Activated CD8-positive, alpha-beta memory T cell treated with anti-CD3 and anti-CD28 coated beads for 36 hours (primary cell): Measurements from ENCODE around the gene TCF12. TPM values are rescaled to one million over a fixed set of nuclear protein-coding genes. Genes with fewer than 3 reads are reported as not detected.

Source experiments
- CTCF ChIA-PET: fragments of 350-600 bp; sonication (Branson Sonifier 250); formaldehyde crosslinking; loops from one replicate; lab custom pipeline; 2021; ENCODE audit warnings: antibody characterized with exemption; lab: Charles Lee
- POLR2A ChIA-PET: fragments of 350-600 bp; sonication (Branson Sonifier 250); formaldehyde crosslinking; loops from one replicate; lab custom pipeline; 2021; ENCODE audit warnings: antibody characterized with exemption; lab: Charles Lee
- total RNA-seq, 2 experiments: library from RNA; stranded (reverse); gene quantifications; one replicate each; pipeline ENCODE4 v1.2.3, GENCODE V29; 2021

Gene TCF12
- total RNA-seq, 2 experiments from 2014 or later, result 63.6 to 73.0 TPM

DNA sequence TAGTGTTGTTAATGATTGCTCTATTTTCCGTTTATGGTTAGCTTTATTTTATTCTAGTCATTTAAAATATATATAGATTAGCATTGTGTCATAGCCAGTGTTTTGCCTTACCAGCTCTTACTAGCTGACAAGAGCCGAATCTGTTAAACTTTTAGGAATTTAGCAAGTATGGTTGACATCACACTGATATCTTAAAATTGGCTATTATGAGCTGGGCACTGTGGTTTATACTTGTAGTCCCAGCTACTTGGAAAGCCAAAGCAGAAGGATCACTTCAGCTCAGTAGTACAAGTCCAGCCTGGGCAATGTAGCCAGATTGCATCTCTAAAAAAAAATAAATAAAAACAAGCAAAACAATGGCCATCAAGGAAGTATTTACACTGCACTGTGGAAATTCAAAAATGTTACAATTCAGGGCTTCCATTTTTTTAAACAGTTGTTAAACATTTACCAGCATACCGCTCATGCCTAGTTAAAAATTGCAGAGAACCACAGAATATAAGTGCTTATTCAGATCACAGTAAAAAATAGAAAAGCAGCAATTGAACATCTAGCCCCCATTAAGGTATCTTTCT is 249.5 kb downstream of the TCF12 start:
- POLR2A ChIA-PET, result no interaction called here
- CTCF ChIA-PET, result no interaction called here

DNA sequence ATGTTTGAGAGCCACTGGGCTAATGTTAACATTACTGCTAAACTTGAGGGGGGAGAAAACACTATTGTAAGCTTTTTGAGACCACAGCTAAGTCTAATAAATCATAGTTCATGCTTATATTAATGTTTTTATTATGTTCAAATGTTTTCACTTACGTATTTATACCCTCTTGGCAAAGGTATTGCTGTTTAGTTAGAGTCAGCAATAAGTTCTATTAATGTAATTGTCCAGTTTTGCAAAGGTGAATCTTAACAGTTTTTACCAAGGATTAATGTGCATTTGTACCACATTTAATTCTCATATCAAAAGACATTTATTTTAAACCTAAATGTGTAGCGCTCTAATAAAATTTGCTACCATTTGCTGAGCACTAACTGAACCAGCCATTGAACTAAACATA is 251.2 kb downstream of the TCF12 start:
- POLR2A ChIA-PET, result no interaction called here
- CTCF ChIA-PET, result no interaction called here

DNA sequence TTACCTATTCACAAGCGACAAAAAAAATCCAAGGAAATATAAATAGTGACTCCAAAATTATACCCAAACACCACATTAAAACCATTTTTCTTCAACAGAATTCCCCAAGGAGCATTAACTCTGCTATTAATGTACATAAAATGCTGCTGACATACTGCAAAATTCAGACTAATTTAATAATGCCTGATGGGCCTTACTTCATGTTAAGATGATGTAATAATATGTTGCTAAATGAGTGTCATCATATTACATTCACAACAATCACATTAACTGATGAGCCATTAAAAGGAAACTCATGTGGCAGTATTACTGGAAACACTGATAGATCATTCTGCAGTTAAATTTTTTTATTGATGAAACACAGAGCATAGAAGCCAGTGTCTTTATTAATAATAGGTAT is 253.0 kb downstream of the TCF12 start:
- ChIA-PET POLR2A (no interaction called here), CTCF (no interaction called here)

DNA sequence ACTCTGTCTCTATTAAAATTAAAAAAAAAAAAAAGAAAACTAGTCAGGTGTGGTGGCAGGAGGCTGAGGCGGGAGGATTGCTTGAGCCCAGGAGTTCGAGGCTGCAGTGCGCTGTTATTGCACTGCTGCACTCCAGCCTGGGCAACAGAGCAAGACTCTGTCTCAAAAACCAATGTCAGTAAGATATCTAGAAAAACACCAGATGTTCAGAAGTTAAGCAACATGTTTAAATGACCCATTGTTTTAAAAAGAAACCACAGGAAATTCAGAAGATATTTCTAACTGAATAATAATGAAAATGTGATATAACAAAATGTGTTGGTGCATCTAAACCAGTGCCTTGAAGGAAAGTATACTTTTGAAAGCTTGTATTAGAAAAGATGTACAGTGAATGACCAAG is 254.5 kb downstream of the TCF12 start:
- ChIA-PET CTCF (no interaction called here), POLR2A (no interaction called here)

DNA sequence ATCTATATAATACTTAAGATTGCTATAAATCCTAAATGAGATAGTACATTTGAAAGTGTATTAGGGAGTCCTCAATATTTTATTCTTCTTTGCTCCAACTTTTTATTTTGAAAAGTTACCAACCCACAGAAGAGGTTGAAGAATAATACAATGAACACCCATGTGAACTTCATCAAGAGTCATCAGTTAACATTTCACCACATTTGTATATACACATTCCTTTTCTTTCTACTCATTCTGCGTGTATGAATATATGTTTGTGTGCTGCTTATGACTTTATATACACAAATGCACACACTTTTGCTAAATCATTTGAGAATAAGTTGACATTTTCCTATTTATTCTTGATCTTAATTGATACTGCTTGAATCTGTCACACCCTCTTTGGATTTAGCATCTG is 264.6 kb downstream of the TCF12 start:
- ChIA-PET CTCF (no interaction called here), POLR2A (no interaction called here)

DNA sequence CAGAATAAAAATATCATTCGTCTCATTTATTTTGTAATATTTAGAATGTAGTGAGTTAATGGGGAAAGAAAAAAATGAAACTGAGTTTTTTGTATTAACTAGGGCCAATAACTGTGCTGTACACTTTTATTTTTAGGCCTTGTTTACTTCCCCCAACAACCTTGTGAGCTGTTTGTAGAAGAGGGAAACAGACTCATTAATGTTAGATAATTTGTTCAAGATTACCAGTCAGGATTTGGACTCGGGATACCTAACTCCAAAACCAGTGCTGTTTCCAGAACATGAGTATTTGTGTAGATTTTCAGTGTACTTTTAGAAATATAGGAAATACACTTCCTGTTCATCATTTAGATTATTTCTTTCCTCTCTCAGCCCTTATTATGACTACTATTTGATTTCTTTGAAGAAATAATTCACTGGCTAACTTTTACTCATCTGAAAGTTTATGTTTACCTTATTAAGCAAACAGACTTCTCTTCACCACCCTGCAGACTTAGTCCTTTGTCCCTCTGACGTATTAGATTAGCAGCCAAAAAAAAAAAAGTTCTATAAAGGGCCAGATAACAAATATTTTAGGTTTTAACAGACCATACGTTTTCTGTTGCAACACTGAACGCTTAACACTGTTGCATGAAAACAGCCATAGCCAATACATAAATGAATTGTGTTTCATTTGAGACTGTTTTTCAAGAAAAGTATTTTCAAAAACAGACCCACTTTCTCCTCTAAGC is 265.3 kb downstream of the TCF12 start:
- ChIA-PET POLR2A (no interaction called here), CTCF (no interaction called here)

DNA sequence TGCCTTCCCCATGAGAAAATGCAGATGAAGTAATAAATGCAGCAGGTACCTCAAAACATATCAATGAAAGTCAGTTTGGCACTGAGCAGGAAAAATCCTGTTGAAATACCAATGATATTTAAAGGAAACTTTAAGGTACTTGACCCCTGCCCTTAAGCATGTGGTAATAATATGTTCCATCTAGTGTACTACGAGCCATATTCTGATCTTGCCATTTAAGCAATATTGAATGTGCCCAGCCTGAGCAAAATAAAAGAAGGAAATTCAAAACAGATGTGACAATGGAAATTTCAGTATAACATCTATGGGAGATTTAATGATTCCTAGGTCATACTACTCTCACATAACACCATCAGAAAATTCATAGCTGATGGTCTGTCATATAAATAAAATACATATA is 266.1 kb downstream of the TCF12 start:
- POLR2A ChIA-PET, result no interaction called here
- CTCF ChIA-PET, result no interaction called here

DNA sequence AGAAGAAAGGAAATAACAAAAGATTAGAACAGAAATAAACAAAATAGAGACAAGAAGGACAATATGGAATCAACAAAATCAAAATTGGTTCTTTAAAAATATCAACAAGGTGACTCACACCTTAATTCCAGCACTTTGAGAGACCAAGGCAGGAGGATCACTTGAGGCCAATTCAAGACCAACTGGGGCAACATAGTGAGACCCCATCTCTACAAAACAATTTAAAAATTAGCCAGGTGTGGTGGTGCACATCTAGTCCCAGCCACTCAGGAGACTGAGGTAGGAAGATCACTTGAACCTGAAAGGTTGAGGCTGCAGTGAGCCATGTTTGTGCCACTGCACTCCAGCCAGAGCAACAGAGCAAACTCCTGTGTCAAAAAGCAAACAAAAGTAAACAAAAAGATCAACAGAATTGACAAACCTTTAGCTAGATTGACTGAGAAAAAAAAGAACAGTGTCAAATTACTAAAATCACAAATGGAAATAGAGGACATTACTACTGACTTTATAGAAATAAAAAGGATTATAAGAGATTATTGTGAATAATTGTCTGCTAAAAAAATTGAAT is 267.1 kb downstream of the TCF12 start:
- POLR2A ChIA-PET, result no interaction called here
- CTCF ChIA-PET, result no interaction called here

DNA sequence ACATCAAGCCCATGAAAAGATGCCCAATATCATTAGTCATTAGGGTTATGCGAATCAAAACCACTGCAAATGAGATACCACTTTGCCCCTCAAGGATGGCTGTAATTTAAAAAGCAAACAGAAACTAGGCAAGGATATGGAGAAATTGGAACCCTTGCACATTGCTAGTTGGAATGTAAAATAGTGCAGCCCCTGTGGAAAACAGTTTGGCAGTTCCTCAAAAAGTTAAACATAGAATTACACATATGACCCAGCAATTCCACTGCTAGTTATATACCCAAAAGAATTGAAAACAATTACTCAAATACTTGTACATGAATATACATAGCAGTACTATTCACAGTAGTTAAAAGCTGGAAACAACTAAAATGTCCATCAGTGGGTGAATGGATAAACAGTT is 271.0 kb downstream of the TCF12 start:
- ChIA-PET POLR2A (no interaction called here), CTCF (no interaction called here)

DNA sequence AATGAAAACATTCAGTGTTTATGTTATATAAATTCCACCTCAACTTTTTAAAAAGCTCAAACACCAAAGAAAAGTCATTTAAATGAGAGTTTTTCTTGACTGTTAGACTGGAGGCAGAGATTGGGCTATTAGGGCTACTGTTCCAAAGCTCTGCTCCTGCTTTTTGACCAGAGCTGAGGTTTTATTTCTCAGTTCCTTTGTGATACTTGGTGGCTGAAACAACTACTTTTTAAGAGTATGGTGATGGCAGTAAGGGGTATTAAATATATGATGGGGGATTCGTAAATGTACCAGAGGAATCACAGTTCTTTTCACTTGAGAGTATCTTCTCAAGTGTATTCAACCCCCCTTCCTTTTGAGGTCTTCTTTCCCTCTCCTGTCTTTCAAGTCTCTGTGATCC is 271.8 kb downstream of the TCF12 start:
- CTCF ChIA-PET, result no interaction called here
- POLR2A ChIA-PET, result interaction anchor here (1.0 kb wide), 1 partner anchor 25 kb away, joined by 3 read pairs; no protein-coding TSS in a partner anchor

DNA sequence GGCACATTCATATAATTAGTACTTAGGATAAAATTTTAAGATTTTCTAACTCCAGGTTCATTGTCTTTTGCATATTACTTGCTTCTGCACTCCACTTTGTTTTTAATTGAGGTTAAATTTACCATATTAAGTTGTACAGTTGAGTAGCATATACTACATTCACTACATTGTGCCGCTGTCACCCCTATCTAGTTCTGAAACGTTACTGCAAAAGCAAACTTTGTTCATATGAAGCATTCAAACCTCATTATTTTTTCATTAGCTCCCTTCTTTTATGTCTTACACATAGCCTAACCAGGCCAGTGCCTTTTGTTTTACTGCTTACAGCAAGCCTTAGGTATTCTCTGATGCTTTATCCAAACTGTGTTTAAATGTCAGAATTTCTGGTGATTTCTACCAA is 274.7 kb downstream of the TCF12 start:
- ChIA-PET POLR2A (no interaction called here), CTCF (no interaction called here)

DNA sequence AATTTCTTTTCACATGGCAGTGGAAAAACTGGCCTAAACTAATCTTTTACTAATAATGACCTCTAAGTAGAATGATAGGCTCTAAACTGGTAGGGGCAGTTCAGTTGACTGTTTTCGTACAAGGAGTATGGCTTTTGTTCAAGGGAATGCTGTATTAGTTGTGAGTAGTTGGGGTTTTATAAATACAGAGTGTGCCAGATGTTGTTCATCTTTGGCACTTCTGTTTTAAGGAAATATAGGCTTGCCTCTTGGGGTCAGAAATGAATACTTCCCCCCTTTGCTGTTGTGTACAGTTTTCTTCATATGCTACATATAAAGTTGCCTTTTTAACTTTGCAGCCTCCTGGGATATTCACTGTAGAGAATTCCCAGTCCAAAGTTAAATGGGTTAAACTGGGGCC is 276.9 kb downstream of the TCF12 start:
- CTCF ChIA-PET, result no interaction called here
- POLR2A ChIA-PET, result no interaction called here

DNA sequence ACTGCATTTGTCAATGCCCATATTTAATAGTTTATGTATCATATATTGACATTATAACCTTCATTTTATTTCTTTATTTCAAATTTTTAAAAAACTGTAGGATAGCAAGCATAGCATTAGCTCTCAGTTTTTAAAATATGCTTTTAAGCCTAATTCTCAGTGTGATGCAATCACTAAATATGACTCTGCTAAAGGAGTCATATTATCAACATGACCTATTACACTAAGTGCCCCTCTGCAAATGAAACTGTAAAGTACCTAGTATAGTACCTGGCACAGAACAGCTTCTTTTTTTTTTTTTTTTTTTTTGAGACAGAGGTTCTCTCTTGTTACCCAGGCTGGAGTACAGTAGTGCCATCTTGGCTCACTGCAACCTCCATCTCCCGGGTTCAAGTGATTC is 278.4 kb downstream of the TCF12 start:
- ChIA-PET POLR2A (no interaction called here), CTCF (no interaction called here)

DNA sequence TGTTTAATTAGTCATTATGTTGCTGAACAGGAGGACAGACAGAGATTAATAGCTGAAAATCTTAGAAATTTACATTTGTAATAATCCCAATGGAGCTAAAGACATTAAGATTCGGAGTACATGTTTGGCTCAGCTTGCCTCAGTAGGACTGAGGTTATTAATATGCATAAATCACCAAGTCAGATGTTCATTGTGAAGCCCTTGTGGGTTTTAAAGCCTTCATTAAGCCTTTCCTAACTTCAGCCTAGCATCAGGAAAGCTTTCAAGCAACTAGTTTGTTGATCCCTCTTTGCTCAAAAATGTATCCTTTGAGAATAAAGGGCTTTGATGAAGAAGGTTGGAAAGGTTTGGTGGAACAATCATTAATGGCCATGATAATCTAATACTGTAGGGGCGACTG is 279.7 kb downstream of the TCF12 start:
- POLR2A ChIA-PET, result no interaction called here
- CTCF ChIA-PET, result no interaction called here

DNA sequence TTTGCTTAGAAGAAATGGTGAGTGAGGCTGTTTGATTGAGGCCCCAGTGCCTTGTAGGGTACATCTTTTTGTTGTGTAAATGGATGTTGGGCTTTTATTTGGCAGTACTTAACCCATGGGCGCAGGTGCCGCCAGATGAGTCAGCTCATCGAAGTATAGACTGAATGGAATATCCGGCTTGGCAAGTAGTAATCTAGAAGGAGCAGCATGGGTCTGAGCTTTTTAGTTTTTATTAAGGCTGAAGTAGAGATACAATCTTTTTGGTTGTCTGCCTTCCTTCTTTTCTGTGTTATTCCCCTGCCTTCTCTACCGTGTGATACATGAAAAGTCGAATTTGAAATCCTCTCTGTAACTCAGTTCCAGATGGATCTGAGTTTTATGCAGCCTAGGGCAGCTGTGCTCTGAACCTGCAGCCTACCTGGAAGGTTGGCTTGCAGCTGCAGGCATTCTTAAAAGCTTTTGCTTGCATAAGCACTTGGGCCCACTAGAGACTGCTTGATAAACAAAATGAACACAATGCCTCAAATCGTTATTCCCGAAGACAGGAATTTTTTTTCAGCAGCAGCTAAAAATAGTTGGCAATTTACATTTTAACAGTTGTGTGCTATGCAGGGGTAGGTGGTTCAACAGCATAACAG is 280.3 kb downstream of the TCF12 start:
- CTCF ChIA-PET, result no interaction called here
- POLR2A ChIA-PET, result no interaction called here

DNA sequence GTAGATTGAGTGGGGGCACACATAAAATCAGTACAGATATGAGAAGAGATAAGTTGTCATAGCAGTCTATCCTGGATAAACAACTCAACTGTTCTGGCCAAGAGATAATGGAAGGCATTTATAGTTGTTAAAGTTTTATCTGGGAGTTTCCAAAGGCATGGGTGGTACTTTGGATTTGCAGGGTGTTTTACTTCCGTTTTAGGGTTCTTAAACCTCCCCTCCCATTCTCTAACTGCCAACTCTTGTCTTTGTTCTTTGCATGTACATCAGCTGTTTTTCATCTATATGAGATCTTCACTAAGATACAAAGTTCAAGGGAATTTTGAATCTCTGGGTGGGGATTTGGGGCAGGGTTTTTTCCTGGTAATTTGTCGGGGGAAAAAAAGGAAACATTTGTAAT is 283.1 kb downstream of the TCF12 start:
- ChIA-PET POLR2A (no interaction called here), CTCF (no interaction called here)

DNA sequence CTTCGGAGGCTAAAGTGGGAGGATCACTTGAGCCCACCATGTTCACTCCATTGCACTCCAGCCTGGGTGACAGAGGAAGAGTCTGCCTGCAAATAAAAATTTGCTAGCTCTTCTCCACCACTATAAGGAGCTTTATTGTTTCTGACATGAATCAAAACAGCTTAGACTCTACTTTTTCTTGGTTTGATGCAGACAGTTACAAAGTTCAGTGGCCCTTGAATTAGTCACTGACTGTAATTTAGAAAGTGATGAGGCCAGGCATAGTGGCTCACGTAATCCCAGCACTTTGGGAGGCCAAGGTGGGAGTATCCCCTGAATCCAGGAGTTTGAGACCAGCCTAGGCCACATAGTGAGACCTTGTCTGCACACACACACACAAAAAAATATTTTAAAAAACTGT is 285.5 kb downstream of the TCF12 start:
- ChIA-PET POLR2A (no interaction called here), CTCF (no interaction called here)

DNA sequence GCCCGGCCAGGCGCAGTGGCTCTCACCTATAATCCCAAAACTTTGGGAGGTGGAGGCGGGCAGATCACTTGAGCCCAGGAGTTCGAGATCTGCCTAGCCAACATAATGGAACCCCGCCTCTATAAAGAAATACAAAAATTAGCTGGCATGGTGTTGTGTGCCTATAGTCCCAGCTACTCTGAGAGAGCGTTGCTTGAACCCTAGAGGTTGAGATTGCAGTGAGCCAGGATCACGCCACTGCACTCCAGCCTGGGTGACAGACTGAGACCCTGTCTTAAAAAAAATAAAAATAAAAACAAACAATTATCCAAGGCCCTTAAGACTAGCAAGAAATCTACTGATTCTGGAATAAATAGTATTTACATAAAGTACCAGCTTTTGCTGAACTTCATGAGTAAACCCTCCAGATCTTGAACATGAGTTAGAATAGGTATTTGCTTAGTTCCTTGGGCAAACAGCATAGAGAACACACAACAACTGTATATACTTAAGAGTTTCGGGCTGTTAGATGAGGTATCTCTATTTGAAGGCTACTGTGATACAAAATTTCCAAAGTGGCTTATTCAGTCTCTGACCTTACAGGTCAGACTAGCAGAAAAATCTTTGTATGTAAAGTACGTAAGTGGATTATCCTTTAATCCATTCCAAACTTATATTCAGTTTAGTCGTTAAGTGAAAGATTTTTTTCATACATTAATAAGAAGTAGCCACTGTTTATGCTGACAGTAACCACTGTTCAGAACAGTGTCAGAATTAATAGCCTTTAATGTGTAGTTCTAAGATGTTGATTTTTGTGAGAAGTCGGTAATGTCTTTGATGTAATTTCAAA is 286.8 kb downstream of the TCF12 start:
- POLR2A ChIA-PET, result no interaction called here

DNA sequence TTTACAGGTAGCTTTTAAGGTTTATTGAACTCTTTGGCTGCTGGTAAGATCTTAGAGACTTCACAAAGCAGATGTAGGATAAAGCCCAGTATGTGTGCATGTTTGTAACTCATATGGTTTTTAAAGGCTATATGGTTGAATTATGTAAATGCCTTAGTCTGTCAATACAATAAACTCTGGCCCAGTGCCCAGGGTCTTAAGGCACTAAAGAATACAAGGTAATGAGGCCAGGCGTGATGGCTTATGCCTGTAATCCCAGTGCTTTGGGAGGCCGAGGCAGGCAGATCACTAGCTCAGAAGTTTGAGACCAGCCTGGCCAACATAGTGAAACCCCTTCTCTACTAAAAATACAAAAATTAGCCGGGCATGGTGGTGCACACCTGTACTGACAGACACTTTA is 287.6 kb downstream of the TCF12 start:
- CTCF ChIA-PET, result interaction anchor here (0.7 to 1.0 kb wide), 2 partner anchors 8 to 105 kb away, joined by 3 to 5 read pairs; no protein-coding TSS in a partner anchor
- POLR2A ChIA-PET, result no interaction called here

More for the DNA sequence above, 286.8 kb downstream of the TCF12 start:
- CTCF ChIA-PET, result interaction anchor here (1.0 kb wide), 1 partner anchor 9 kb away, joined by 3 read pairs; no protein-coding TSS in a partner anchor

DNA sequence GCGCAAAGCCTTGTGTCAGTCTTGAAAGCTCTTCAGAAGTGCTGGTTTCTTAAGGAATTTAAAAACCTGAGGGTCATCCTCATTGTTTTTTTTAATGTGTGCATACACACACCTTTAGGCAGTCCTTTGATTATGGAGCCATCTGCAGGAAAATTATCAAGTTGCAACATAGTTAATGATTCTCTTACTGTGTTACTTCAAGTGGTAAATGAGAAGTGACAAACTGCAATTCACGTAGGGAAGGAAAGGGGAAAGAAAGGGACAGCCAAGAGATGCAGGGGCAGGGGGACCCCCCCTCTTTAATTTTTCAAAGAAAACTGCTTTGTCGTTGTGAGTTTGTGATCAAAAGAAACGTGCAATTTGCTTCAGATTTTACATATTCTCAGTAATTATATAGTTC is 295.4 kb downstream of the TCF12 start:
- ChIA-PET POLR2A (no interaction called here), CTCF (interaction anchor here (0.9 kb wide), 1 partner anchor 9 kb away, joined by 3 read pairs; no protein-coding TSS in a partner anchor)
